NCI-H510A (cell line): ENCODE measurements around the gene SH2D3C.

Experiments
- DNase-seq: peaks from one replicate; lab custom pipeline; 2025; lab: John Stamatoyannopoulos, UW

SH2D3C gene

GRCh38 chr9:127715470-127716337, 62.8 kb downstream of the SH2D3C start, which contains the start of the genes PTRH1 and TTC16:
Gene PTRH1, minus strand, starts transcription at chr9:127715663. Its CDS starts 24 bp downstream, at chr9:127715639.
Gene TTC16, plus strand, starts transcription at chr9:127716079. Its CDS starts 67 bp downstream, at chr9:127716146.
- DNase-seq: peak; percentile 91

GRCh38 chr9:127714951-127715469, 63.5 kb downstream of the SH2D3C start:
- DNase-seq: no peak

GRCh38 chr9:127714020-127714750, 64.3 kb downstream of the SH2D3C start:
- no peak for DNase-seq

- no peak for DNase-seq
Observed at GRCh38 chr9:127712867-127713266, 65.6 kb downstream of the SH2D3C start.

- DNase-seq: no peak
Observed at GRCh38 chr9:127712371-127712770, 66.1 kb downstream of the SH2D3C start.

- peak; percentile 78 for DNase-seq
Observed at GRCh38 chr9:127711831-127712274, 66.6 kb downstream of the SH2D3C start.

- DNase-seq: no peak
Observed at GRCh38 chr9:127711226-127711701, 67.2 kb downstream of the SH2D3C start.

GRCh38 chr9:127710204-127710783, 68.2 kb downstream of the SH2D3C start:
- DNase-seq: no peak

GRCh38 chr9:127708952-127709587, 69.4 kb downstream of the SH2D3C start:
- DNase-seq: no peak

- no peak for DNase-seq
Observed at GRCh38 chr9:127707766-127708165, 70.7 kb downstream of the SH2D3C start.

- peak; percentile 41 for DNase-seq
Observed at GRCh38 chr9:127706836-127707241, 71.6 kb downstream of the SH2D3C start, which contains the start of gene CFAP157. Gene CFAP157, plus strand, starts transcription at chr9:127706988. Its CDS starts 44 bp downstream, at chr9:127707032.

- no peak for DNase-seq
Observed at GRCh38 chr9:127705577-127706379, 72.7 kb downstream of the SH2D3C start.

GRCh38 chr9:127703289-127703946, 75.0 kb downstream of the SH2D3C start:
- DNase-seq: no peak

GRCh38 chr9:127700594-127701255, 77.7 kb downstream of the SH2D3C start:
- no peak for DNase-seq

GRCh38 chr9:127700140-127700539, 78.3 kb downstream of the SH2D3C start:
- DNase-seq: no peak

GRCh38 chr9:127698985-127699670, 79.3 kb downstream of the SH2D3C start:
- DNase-seq: peak; percentile 49

GRCh38 chr9:127698386-127698785, 80.1 kb downstream of the SH2D3C start:
- DNase-seq: no peak

- no peak for DNase-seq
Observed at GRCh38 chr9:127697575-127697974, 80.9 kb downstream of the SH2D3C start.
